Measurements from ENCODE around the gene AK5. TPM values are rescaled to one million over a fixed set of nuclear protein-coding genes. Genes with fewer than 3 reads are reported as not detected.

The AK5 gene
- total RNA-seq, 4 donors from 2014 or later: 0.79 to 4.1 TPM; not detected in 2

- H3K4me3 ChIP-seq: no peak overlapping the region
- in situ Hi-C loops (cut with MboI; ENCODE audit: low pct_ligation_motif_present in 1 of 4, low pct_unique_long_range_greater_than_20kb in 1 of 4, low sequenced_read_pairs in 3 of 4) (no loop called here), intact Hi-C loops (cut with DNase I; ENCODE audit: low total_unique reads) (no loop called here)
- no peak overlapping the region for H3K27ac ChIP-seq
- WGBS, 2 donors (ENCODE audit: low coverage in 1 of 2): 80 to 100% methylated on average over 1 to 6 of the region's 6 CpGs
- H3K4me1 ChIP-seq: no peaks in the 10 kb centered on the region
- no peaks in the 10 kb centered on the region for H3K9me3 ChIP-seq
- H3K36me3 ChIP-seq: no peaks in the 10 kb centered on the region
- no peaks in the 10 kb centered on the region for H3K27me3 ChIP-seq
- TF ChIP-seq POLR2A (IDR thresholded peaks at IDR 0.05) (no peak), EP300 (IDR thresholded peaks at IDR 0.05; ENCODE audit: low read depth) (no peak), POLR2AphosphoS5 (IDR thresholded peaks at IDR 0.05) (no peak)
- TF ChIP-seq, protein P1, sequence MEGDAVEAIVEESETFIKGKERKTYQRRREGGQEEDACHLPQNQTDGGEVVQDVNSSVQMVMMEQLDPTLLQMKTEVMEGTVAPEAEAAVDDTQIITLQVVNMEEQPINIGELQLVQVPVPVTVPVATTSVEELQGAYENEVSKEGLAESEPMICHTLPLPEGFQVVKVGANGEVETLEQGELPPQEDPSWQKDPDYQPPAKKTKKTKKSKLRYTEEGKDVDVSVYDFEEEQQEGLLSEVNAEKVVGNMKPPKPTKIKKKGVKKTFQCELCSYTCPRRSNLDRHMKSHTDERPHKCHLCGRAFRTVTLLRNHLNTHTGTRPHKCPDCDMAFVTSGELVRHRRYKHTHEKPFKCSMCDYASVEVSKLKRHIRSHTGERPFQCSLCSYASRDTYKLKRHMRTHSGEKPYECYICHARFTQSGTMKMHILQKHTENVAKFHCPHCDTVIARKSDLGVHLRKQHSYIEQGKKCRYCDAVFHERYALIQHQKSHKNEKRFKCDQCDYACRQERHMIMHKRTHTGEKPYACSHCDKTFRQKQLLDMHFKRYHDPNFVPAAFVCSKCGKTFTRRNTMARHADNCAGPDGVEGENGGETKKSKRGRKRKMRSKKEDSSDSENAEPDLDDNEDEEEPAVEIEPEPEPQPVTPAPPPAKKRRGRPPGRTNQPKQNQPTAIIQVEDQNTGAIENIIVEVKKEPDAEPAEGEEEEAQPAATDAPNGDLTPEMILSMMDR (IDR thresholded peaks at IDR 0.05): no peak
- DNase-seq: no peak
Observed at GRCh38 chr1:77399250-77400086, 117.6 kb downstream of the AK5 start.

DNA sequence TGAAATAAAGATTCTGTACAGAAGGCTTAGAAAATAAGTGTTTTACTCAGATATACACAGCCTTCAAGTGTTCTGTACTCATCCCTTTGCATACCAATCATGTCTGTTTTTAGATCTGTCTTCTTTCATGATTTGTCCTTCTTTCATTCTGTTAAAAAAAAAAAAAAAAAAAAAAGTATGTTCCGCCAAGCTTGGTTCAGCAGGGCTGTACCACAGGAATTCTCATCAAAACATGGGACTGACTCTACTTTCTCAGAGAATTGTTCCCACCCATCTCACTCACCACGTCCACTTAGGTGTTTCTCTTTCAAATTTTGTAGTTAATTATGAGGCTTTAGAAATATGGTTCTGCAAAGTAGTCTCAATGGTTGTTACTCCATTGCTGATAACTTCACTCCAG is 119.0 kb downstream of the AK5 start:
- 66 to 70% methylated on average over 2 of the region's 2 CpGs for WGBS, 2 donors (ENCODE audit: low coverage in 1 of 2)
- Histone ChIP-seq H3K27ac (no peak overlapping the region), H3K4me3 (no peak overlapping the region), H3K4me1 (no peaks in the 10 kb centered on the region), H3K27me3 (no peaks in the 10 kb centered on the region), H3K9me3 (no peaks in the 10 kb centered on the region), H3K36me3 (no peaks in the 10 kb centered on the region)
- DNase-seq: no peak
- TF ChIP-seq EP300 (IDR thresholded peaks at IDR 0.05; ENCODE audit: low read depth) (no peak), POLR2A (IDR thresholded peaks at IDR 0.05) (no peak), POLR2AphosphoS5 (IDR thresholded peaks at IDR 0.05) (no peak)
- TF ChIP-seq, protein P1 (IDR thresholded peaks at IDR 0.05): no peak
- in situ Hi-C loops (cut with MboI; ENCODE audit: low pct_ligation_motif_present in 1 of 4, low pct_unique_long_range_greater_than_20kb in 1 of 4, low sequenced_read_pairs in 3 of 4): no loop called here
- intact Hi-C loops (cut with DNase I; ENCODE audit: low total_unique reads): no loop called here

- TF ChIP-seq, protein P1 (IDR thresholded peaks at IDR 0.05): no peak
- no peak for TF ChIP-seq EP300 (IDR thresholded peaks at IDR 0.05; ENCODE audit: low read depth)
- TF ChIP-seq POLR2A (IDR thresholded peaks at IDR 0.05): no peak
- no peak for TF ChIP-seq POLR2AphosphoS5 (IDR thresholded peaks at IDR 0.05)
- WGBS, 2 donors (ENCODE audit: low coverage in 1 of 2): 93% methylated on average over 2 of the region's 2 CpGs
- no peaks in the 10 kb centered on the region for H3K9me3 ChIP-seq
- no peaks in the 10 kb centered on the region for H3K4me1 ChIP-seq
- H3K27ac ChIP-seq: no peak overlapping the region
- no peaks in the 10 kb centered on the region for H3K27me3 ChIP-seq
- H3K36me3 ChIP-seq: no peaks in the 10 kb centered on the region
- no peak for DNase-seq
- in situ Hi-C loops (cut with MboI; ENCODE audit: low pct_ligation_motif_present in 1 of 4, low pct_unique_long_range_greater_than_20kb in 1 of 4, low sequenced_read_pairs in 3 of 4) (no loop called here), intact Hi-C loops (cut with DNase I; ENCODE audit: low total_unique reads) (no loop called here)
- H3K4me3 ChIP-seq: no peak overlapping the region
Observed at GRCh38 chr1:77401384-77401783, 119.6 kb downstream of the AK5 start.

DNA sequence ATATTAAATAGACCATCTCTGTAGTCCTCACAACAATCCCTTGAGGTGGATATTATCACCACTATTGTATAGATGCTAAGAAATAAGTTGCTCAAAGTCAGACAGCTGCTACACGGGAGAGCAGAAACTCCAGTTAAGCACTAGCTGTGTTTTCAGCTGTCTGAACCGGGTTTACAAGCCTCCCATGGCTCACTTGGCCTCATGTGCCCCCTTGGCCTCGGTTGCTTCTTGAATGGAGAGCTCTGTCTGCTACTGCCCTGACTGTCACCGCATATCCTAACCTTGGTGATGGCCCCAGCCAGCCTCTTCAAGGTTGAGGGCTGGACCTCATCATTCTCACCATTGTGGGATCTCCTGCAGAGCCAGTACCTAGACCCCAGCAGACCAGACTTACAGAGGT is 123.4 kb downstream of the AK5 start:
- in situ Hi-C loops (cut with MboI; ENCODE audit: low pct_ligation_motif_present in 1 of 4, low pct_unique_long_range_greater_than_20kb in 1 of 4, low sequenced_read_pairs in 3 of 4) (no loop called here), intact Hi-C loops (cut with DNase I; ENCODE audit: low total_unique reads) (no loop called here)
- Histone ChIP-seq H3K27me3 (no peaks in the 10 kb centered on the region), H3K4me1 (no peaks in the 10 kb centered on the region), H3K27ac (no peak overlapping the region), H3K4me3 (no peak overlapping the region), H3K36me3 (no peaks in the 10 kb centered on the region), H3K9me3 (no peaks in the 10 kb centered on the region)
- WGBS, 2 donors (ENCODE audit: low coverage in 1 of 2): 72 to 100% methylated on average over 1 to 4 of the region's 4 CpGs
- TF ChIP-seq, protein P1 (IDR thresholded peaks at IDR 0.05): no peak
- TF ChIP-seq POLR2AphosphoS5 (IDR thresholded peaks at IDR 0.05) (no peak), EP300 (IDR thresholded peaks at IDR 0.05; ENCODE audit: low read depth) (no peak), POLR2A (IDR thresholded peaks at IDR 0.05) (no peak)
- DNase-seq: no peak

Measured in transverse colon (tissue), 4 donors.